Measurements from ENCODE around the gene SLC47A1. TPM values are rescaled to one million over a fixed set of nuclear protein-coding genes. Genes with fewer than 3 reads are reported as not detected.

Gene SLC47A1
- total and polyA plus RNA-seq, 9 of the 15 experiments (the other 6 are each of a cell fraction or from before 2014, with no cell fraction given), result not detected

DNA sequence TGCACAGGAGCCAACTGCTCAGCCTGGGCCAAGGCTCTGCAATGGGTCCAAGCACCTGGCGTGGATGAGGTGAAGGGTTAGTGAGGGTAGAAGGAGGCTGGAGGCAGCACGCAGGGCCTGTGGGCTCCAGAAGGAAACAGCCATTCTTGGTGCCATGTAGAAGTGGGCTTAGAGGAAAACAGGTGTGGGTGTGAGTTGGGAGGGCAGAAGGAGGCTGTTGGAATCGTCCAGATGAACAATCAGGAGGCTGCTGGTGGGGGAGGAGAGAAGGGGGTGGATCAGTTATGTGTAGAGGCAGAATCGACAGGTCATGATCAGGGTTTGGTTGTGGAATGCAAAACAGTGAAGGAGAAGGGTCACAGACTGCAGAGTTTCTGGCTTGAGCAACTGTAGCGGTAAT is 63.2 kb downstream of the SLC47A1 start:
- H2AFZ ChIP-seq (ENCODE audit: low read depth, low read length), result no peak overlapping the region
- in situ Hi-C loops (cut with MboI) (no loop called here), intact Hi-C loops (cut with micrococcal nuclease) (no loop called here)
- ATAC-seq (no peak), FAIRE-seq (no peak), DNase-seq (ENCODE audit: extremely low read depth in 1 of 4, low spot score in 3 of 4) (no peak)
- peaks cover 0 to 17% of the 10 kb centered on the region in 2 experiments; a peak in 2 of 5 replicates for H3K27me3 ChIP-seq (ENCODE audit: control insufficient read depth in 2 of 2, insufficient read depth in 2 of 2, low read length in 2 of 2)
- TF ChIP-seq ZNF347 (CRISPR knock-in tag; IDR thresholded peaks at IDR 0.05; ENCODE audit: low read depth) (no peak), ELF4 (CRISPR knock-in tag; IDR thresholded peaks at IDR 0.05) (no peak), NFATC3 (IDR thresholded peaks at IDR 0.05) (no peak), ZNF77 (CRISPR knock-in tag; IDR thresholded peaks at IDR 0.05) (no peak), HEY1 (CRISPR knock-in tag; IDR thresholded peaks at IDR 0.05; ENCODE audit: borderline replicate concordance) (no peak), HCFC1 (IDR thresholded peaks at IDR 0.05; ENCODE audit: low read depth, low read length) (no peak), ZNF445 (CRISPR knock-in tag; IDR thresholded peaks at IDR 0.05; ENCODE audit: low read depth) (no peak), ZNF583 (CRISPR knock-in tag; IDR thresholded peaks at IDR 0.05) (no peak), NFRKB (IDR thresholded peaks at IDR 0.05; ENCODE audit: low read depth) (no peak), NR3C1 (CRISPR knock-in tag; IDR thresholded peaks at IDR 0.05) (no peak), ZNF57 (CRISPR knock-in tag; IDR thresholded peaks at IDR 0.05) (no peak), TCFL5 (CRISPR knock-in tag; conservative IDR thresholded peaks at IDR 0.05) (no peak), ATF7 (IDR thresholded peaks at IDR 0.05) (no peak)
- TF ChIP-seq, protein P1, sequence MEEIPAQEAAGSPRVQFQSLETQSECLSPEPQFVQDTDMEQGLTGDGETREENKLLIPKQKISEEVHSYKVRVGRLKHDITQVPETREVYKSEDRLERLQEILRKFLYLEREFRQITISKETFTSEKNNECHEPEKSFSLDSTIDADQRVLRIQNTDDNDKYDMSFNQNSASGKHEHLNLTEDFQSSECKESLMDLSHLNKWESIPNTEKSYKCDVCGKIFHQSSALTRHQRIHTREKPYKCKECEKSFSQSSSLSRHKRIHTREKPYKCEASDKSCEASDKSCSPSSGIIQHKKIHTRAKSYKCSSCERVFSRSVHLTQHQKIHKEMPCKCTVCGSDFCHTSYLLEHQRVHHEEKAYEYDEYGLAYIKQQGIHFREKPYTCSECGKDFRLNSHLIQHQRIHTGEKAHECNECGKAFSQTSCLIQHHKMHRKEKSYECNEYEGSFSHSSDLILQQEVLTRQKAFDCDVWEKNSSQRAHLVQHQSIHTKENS (CRISPR knock-in tag; IDR thresholded peaks at IDR 0.05), result no peak
- TF ChIP-seq, protein P2, sequence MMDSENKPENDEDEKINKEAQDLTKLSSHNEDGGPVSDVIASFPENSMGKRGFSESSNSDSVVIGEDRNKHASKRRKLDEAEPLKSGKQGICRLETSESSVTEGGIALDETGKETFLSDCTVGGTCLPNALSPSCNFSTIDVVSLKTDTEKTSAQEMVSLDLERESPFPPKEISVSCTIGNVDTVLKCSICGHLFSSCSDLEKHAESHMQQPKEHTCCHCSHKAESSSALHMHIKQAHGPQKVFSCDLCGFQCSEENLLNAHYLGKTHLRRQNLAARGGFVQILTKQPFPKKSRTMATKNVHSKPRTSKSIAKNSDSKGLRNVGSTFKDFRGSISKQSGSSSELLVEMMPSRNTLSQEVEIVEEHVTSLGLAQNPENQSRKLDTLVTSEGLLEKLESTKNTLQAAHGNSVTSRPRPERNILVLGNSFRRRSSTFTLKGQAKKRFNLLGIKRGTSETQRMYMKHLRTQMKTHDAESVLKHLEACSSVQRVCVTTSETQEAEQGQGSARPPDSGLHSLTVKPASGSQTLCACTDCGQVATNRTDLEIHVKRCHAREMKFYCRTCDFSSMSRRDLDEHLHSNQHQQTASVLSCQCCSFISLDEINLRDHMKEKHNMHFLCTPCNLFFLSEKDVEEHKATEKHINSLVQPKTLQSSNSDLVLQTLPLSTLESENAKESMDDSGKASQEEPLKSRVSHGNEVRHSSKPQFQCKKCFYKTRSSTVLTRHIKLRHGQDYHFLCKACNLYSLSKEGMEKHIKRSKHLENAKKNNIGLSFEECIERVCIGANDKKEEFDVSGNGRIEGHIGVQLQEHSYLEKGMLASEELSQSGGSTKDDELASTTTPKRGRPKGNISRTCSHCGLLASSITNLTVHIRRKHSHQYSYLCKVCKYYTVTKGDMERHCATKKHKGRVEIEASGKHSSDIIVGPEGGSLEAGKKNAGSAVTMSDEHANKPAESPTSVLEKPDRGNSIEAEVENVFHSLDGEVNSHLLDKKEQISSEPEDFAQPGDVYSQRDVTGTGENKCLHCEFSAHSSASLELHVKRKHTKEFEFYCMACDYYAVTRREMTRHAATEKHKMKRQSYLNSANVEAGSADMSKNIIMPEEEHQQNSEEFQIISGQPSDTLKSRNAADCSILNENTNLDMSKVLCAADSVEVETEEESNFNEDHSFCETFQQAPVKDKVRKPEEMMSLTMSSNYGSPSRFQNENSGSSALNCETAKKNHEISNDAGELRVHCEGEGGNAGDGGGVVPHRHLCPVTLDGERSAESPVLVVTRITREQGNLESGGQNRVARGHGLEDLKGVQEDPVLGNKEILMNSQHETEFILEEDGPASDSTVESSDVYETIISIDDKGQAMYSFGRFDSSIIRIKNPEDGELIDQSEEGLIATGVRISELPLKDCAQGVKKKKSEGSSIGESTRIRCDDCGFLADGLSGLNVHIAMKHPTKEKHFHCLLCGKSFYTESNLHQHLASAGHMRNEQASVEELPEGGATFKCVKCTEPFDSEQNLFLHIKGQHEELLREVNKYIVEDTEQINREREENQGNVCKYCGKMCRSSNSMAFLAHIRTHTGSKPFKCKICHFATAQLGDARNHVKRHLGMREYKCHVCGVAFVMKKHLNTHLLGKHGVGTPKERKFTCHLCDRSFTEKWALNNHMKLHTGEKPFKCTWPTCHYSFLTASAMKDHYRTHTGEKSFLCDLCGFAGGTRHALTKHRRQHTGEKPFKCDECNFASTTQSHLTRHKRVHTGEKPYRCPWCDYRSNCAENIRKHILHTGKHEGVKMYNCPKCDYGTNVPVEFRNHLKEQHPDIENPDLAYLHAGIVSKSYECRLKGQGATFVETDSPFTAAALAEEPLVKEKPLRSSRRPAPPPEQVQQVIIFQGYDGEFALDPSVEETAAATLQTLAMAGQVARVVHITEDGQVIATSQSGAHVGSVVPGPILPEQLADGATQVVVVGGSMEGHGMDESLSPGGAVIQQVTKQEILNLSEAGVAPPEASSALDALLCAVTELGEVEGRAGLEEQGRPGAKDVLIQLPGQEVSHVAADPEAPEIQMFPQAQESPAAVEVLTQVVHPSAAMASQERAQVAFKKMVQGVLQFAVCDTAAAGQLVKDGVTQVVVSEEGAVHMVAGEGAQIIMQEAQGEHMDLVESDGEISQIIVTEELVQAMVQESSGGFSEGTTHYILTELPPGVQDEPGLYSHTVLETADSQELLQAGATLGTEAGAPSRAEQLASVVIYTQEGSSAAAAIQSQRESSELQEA (IDR thresholded peaks at IDR 0.05; ENCODE audit: low read depth), result no peak
- no peak overlapping the region for H3K27ac ChIP-seq (ENCODE audit: extremely low read depth, low read depth, low read length)
- H3K9ac ChIP-seq (ENCODE audit: insufficient read depth in 1 of 2, low read depth in 2 of 2, low read length in 2 of 2), result no peak overlapping the region
- no peak overlapping the region for H3K4me2 ChIP-seq (ENCODE audit: insufficient read depth, low read length)
- no peak overlapping the region for H3K4me3 ChIP-seq
- no peaks in the 10 kb centered on the region for H4K20me1 ChIP-seq (replicated peaks; ENCODE audit: control insufficient read depth, insufficient read depth, low read length)
- H3K9me1 ChIP-seq (ENCODE audit: control insufficient read depth, insufficient read depth, low read length), result no peaks in the 10 kb centered on the region
- ChIA-PET POLR2A (no interaction called here), CTCF (ENCODE audit: low intra/inter-chr PET ratio) (no interaction called here)
- H3K79me2 ChIP-seq (ENCODE audit: control insufficient read depth, insufficient read depth, low read length), result no peaks in the 10 kb centered on the region
- no TSS peak for BruUV-seq (replicated peaks)
- H3K4me1 ChIP-seq (replicated peaks in 1 of 2; ENCODE audit: control insufficient read depth in 2 of 2, insufficient read depth in 2 of 2, low read length in 2 of 2), result no peaks in the 10 kb centered on the region
- H3K9me3 ChIP-seq (replicated peaks; ENCODE audit: control insufficient read depth, insufficient read depth, low read depth, low read length), result no peaks in the 10 kb centered on the region
- 5% methylated on average over 4 of the region's 5 CpGs for WGBS (ENCODE audit: insufficient coverage, low coverage, missing lambda C conversion rate)
- H3K36me3 ChIP-seq (ENCODE audit: control insufficient read depth, insufficient read depth, low read length), result no peaks in the 10 kb centered on the region

Data from K562 (cell line).